ENCODE results near the gene CYP51A1. TPM values are rescaled to one million over a fixed set of nuclear protein-coding genes. Genes with fewer than 3 reads are reported as not detected.

The CYP51A1 gene
- total RNA-seq, 1 experiment from 2014 or later = 80.0 TPM

- no peak overlapping the region for H2BK120ac ChIP-seq (ENCODE audit: low read depth, low read length, poor library complexity, severe bottlenecking)
- H3K4ac ChIP-seq (ENCODE audit: low read depth, low read length) = no peak overlapping the region
- Mint-ChIP-seq H3K9me3 (peaks cover 0 to 5% of the 10 kb centered on the region in 2 experiments; a peak in 2 of 5 replicates), H3K27me3 (ENCODE audit: low read depth) (no peaks in the 10 kb centered on the region), H3K4me3 (peak overlapping the region; percentile 98), H3K27ac (peak overlapping the region; percentile 100), H3K4me1 (peaks cover 19 to 27% of the 10 kb centered on the region in 2 experiments), H3K36me3 (ENCODE audit: insufficient read depth in 1 of 3, low read depth in 3 of 3) (peaks cover 12 to 27% (median 17%) of the 10 kb centered on the region in 3 experiments; a peak in 6 of 7 replicates)
- H3K23ac ChIP-seq (ENCODE audit: insufficient read length, low read depth, low read length) = no peak overlapping the region
- H3T11ph ChIP-seq (ENCODE audit: low read length) = no peak overlapping the region
- H4K5ac ChIP-seq (ENCODE audit: insufficient read length, low read depth, low read length) = no peak overlapping the region
- no peak overlapping the region for H2BK12ac ChIP-seq (ENCODE audit: insufficient read length, low read depth, low read length)
- H2BK15ac ChIP-seq (ENCODE audit: low read depth, low read length) = no peak overlapping the region
- H4K91ac ChIP-seq (ENCODE audit: insufficient read length, low read depth, low read length) = no peak overlapping the region
- peak; percentile 96 for TF ChIP-seq CTCF (conservative IDR thresholded peaks at IDR 0.05)
- H4K8ac ChIP-seq (replicated peaks; ENCODE audit: insufficient read length, low read depth, low read length) = no peak overlapping the region
- no peak overlapping the region for H3K27ac ChIP-seq (ENCODE audit: insufficient read length, low read depth, low read length)
- peak overlapping the region; percentile 91 for H3K14ac ChIP-seq (ENCODE audit: insufficient read depth, low read length)
- H2AK5ac ChIP-seq (ENCODE audit: insufficient read length, low read length) = no peak overlapping the region
- no peaks in the 10 kb centered on the region for H3K9me3 ChIP-seq (ENCODE audit: control insufficient read depth, low read depth, low read length)
- no peak overlapping the region for H2BK20ac ChIP-seq (ENCODE audit: low read depth, low read length, poor library complexity, severe bottlenecking)
- peaks cover 28% of the 10 kb centered on the region; the same call in 1 of the 2 replicates for H3K79me2 ChIP-seq (ENCODE audit: insufficient read depth, low read length)
- peak overlapping the region; percentile 7 for H3K18ac ChIP-seq (ENCODE audit: insufficient read length, low read depth, low read length)
- H3K4me1 ChIP-seq (ENCODE audit: insufficient read depth, low read length) = no peaks in the 10 kb centered on the region; the same call in 1 of the 2 replicates
- WGBS (ENCODE audit: extremely low coverage, insufficient read length, low lambda C conversion rate) = no CpG with 5 or more reads among the region's 42 CpGs
- no peak overlapping the region for H2BK5ac ChIP-seq (ENCODE audit: insufficient read length, low read length)
- H3K9ac ChIP-seq (ENCODE audit: extremely low read depth, insufficient read length, low read length) = peak overlapping the region; percentile 80
- peak; percentile 86 for DNase-seq
- no peaks in the 10 kb centered on the region for H3K79me1 ChIP-seq (ENCODE audit: insufficient read depth, low read depth, low read length, poor library complexity, severe bottlenecking)
- no peaks in the 10 kb centered on the region for H4K20me1 ChIP-seq (ENCODE audit: control insufficient read depth, insufficient read depth, insufficient read length)
- H3K27me3 ChIP-seq (ENCODE audit: insufficient read depth, low read length) = no peaks in the 10 kb centered on the region
- no peak overlapping the region for H3K56ac ChIP-seq (ENCODE audit: insufficient read length, low read depth, low read length)
- H3K23me2 ChIP-seq (ENCODE audit: insufficient read length, low read depth, low read length, poor library complexity, severe bottlenecking) = no peaks in the 10 kb centered on the region
- H2AFZ ChIP-seq (ENCODE audit: low read length) = no peak overlapping the region
- H3K4me2 ChIP-seq (ENCODE audit: insufficient read depth, insufficient read length, low read length) = peak overlapping the region; percentile 89
Observed at GRCh38 chr7:92133737-92134270, 473 bp downstream of the CYP51A1 start.

All from H9 (cell line).